ENCODE measurements around the gene NUBP1. TPM values are rescaled to one million over a fixed set of nuclear protein-coding genes. Genes with fewer than 3 reads are reported as not detected.

NUBP1 gene
- total RNA-seq, 1 experiment from 2014 or later = 25.4 TPM

DNA sequence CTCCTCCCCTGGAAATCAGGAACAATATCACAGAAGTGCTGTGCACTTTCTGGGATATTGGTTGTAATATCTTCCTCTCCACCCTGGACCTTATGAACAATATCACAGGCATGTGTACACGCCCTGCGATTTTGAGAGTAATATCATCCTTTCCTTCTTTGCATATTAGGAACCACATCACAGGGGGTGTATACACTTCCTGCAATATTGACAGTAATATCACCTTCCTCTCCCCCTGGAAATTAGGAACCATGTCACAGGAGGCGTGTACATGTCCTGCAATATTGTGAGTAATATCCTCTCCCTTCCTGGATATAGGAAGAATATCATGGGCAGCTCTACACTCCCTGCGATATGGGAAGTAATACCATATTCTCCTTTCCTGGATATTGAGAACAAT lies 34.7 kb upstream of the NUBP1 start (continued):
- TF ChIP-seq, protein P1, sequence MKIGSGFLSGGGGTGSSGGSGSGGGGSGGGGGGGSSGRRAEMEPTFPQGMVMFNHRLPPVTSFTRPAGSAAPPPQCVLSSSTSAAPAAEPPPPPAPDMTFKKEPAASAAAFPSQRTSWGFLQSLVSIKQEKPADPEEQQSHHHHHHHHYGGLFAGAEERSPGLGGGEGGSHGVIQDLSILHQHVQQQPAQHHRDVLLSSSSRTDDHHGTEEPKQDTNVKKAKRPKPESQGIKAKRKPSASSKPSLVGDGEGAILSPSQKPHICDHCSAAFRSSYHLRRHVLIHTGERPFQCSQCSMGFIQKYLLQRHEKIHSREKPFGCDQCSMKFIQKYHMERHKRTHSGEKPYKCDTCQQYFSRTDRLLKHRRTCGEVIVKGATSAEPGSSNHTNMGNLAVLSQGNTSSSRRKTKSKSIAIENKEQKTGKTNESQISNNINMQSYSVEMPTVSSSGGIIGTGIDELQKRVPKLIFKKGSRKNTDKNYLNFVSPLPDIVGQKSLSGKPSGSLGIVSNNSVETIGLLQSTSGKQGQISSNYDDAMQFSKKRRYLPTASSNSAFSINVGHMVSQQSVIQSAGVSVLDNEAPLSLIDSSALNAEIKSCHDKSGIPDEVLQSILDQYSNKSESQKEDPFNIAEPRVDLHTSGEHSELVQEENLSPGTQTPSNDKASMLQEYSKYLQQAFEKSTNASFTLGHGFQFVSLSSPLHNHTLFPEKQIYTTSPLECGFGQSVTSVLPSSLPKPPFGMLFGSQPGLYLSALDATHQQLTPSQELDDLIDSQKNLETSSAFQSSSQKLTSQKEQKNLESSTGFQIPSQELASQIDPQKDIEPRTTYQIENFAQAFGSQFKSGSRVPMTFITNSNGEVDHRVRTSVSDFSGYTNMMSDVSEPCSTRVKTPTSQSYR (CRISPR knock-in tag; IDR thresholded peaks at IDR 0.05) = no peak
- TF ChIP-seq GABPB1 (CRISPR knock-in tag; IDR thresholded peaks at IDR 0.05) (no peak), ZNF425 (CRISPR knock-in tag; conservative IDR thresholded peaks at IDR 0.05) (no peak), FOXK1 (CRISPR knock-in tag; IDR thresholded peaks at IDR 0.05) (no peak)
- TF ChIP-seq, protein P2, sequence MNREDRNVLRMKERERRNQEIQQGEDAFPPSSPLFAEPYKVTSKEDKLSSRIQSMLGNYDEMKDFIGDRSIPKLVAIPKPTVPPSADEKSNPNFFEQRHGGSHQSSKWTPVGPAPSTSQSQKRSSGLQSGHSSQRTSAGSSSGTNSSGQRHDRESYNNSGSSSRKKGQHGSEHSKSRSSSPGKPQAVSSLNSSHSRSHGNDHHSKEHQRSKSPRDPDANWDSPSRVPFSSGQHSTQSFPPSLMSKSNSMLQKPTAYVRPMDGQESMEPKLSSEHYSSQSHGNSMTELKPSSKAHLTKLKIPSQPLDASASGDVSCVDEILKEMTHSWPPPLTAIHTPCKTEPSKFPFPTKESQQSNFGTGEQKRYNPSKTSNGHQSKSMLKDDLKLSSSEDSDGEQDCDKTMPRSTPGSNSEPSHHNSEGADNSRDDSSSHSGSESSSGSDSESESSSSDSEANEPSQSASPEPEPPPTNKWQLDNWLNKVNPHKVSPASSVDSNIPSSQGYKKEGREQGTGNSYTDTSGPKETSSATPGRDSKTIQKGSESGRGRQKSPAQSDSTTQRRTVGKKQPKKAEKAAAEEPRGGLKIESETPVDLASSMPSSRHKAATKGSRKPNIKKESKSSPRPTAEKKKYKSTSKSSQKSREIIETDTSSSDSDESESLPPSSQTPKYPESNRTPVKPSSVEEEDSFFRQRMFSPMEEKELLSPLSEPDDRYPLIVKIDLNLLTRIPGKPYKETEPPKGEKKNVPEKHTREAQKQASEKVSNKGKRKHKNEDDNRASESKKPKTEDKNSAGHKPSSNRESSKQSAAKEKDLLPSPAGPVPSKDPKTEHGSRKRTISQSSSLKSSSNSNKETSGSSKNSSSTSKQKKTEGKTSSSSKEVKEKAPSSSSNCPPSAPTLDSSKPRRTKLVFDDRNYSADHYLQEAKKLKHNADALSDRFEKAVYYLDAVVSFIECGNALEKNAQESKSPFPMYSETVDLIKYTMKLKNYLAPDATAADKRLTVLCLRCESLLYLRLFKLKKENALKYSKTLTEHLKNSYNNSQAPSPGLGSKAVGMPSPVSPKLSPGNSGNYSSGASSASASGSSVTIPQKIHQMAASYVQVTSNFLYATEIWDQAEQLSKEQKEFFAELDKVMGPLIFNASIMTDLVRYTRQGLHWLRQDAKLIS (CRISPR knock-in tag; IDR thresholded peaks at IDR 0.05; ENCODE audit: borderline replicate concordance) = no peak

GRCh38 chr16:10728003-10728887 lies 15.4 kb upstream of the NUBP1 start:
- Mint-ChIP-seq H3K4me3 (no peak overlapping the region), H3K27me3 (ENCODE audit: low read depth) (no peaks in the 10 kb centered on the region), H3K36me3 (peaks cover under 1% of the 10 kb centered on the region), H3K9me3 (peaks cover 3% of the 10 kb centered on the region), H3K4me1 (no peaks in the 10 kb centered on the region; the same call in 1 of the 2 replicates), H3K27ac (no peak overlapping the region)
- DNase-seq (ENCODE audit: low spot score) = no peak
- ATAC-seq = no peak
- ChIA-PET CTCF (no interaction called here), POLR2A (no interaction called here)
- TF ChIP-seq GABPB1 (CRISPR knock-in tag; IDR thresholded peaks at IDR 0.05) = 0 out of 2 replicates have a peak, but pooled peaks have one; percentile 18
- no peak for TF ChIP-seq NR2C2 (CRISPR knock-in tag; IDR thresholded peaks at IDR 0.05)

- H3K4me1 Mint-ChIP-seq = no peaks in the 10 kb centered on the region; the same call in 1 of the 2 replicates
- no peak overlapping the region for H3K27ac Mint-ChIP-seq
- peaks cover 3% of the 10 kb centered on the region for H3K36me3 Mint-ChIP-seq
- POLR2A ChIA-PET = no interaction called here
- H3K27me3 Mint-ChIP-seq (ENCODE audit: low read depth) = no peaks in the 10 kb centered on the region
- H3K9me3 Mint-ChIP-seq = peaks cover 5% of the 10 kb centered on the region
- no peak overlapping the region for H3K4me3 Mint-ChIP-seq
- CTCF ChIA-PET = interaction anchor here (1.0 kb wide), 1 partner anchor 215 kb away, joined by 4 read pairs; no protein-coding TSS in a partner anchor
- DNase-seq (ENCODE audit: low spot score) (no peak), ATAC-seq (peak; percentile 48)
- TF ChIP-seq USF1 (CRISPR knock-in tag; IDR thresholded peaks at IDR 0.05) (no peak), ZNF671 (CRISPR knock-in tag; IDR thresholded peaks at IDR 0.05) (no peak), SP1 (CRISPR knock-in tag; conservative IDR thresholded peaks at IDR 0.05) (no peak), ESRRA (CRISPR knock-in tag; IDR thresholded peaks at IDR 0.05; ENCODE audit: borderline replicate concordance) (no peak), HMGXB4 (CRISPR knock-in tag; IDR thresholded peaks at IDR 0.05) (no peak), FOXK1 (CRISPR knock-in tag; IDR thresholded peaks at IDR 0.05) (no peak), ZNF232 (CRISPR knock-in tag; IDR thresholded peaks at IDR 0.05) (no peak), ZBTB43 (CRISPR knock-in tag; IDR thresholded peaks at IDR 0.05) (no peak)
Measured at GRCh38 chr16:10729104-10730048, 14.3 kb upstream of the NUBP1 start.
